Endothelial cell of umbilical vein (primary cell): Measurements from ENCODE around the gene FMNL2. TPM values are rescaled to one million over a fixed set of nuclear protein-coding genes. Genes with fewer than 3 reads are reported as not detected.
"Not testable (repeated sequence)": the region's sequence is repeated elsewhere in the genome, so short reads cannot be mapped to it uniquely, and the experiment has no call there.

Experiments
- BruUV-seq: library from RNA; stranded (reverse); fragments of 400-500 nt; replicated peaks from 2 replicates; lab custom pipeline; 2021; lab: Mats Ljungman, UMichigan
- CTCF ChIA-PET: fragments of 300-600, 350-600 bp; sonication (Branson Sonifier 250); formaldehyde crosslinking; loops from one replicate; lab custom pipeline; 2021; ENCODE audit warnings: antibody characterized with exemption, inconsistent platforms; lab: Charles Lee
- POLR2A ChIA-PET: fragments of 300-600, 350-600 bp; sonication (Branson Sonifier 250); formaldehyde crosslinking; loops from one replicate; lab custom pipeline; 2021; ENCODE audit warnings: antibody characterized with exemption, inconsistent platforms; lab: Charles Lee
- DNase-seq: peaks from one replicate; pipeline ENCODE4 v3.0.0-alpha.2; 2011; ENCODE audit warnings: low read depth, low spot score
- FAIRE-seq: peaks from 2 replicates; lab custom pipeline; 2011; peaks lifted over from hg19 to GRCh38; lab: Jason Lieb, UNC
- H2AFZ ChIP-seq: 2 replicates; pipeline ENCODE4 v1.6.0; 2012; ENCODE audit warnings: low read depth, low read length, control low read depth, inconsistent platforms
- H3K27ac ChIP-seq: 2 replicates; pipeline ENCODE4 v1.5.1; 2011; ENCODE audit warnings: low read depth, mild to moderate bottlenecking, control low read depth, low read length, moderate library complexity; ENCODE audit not compliant: insufficient read depth
- H3K27me3 ChIP-seq, 2 experiments: 2 replicates each; pipeline versions ENCODE4 v1.6.0 to v1.6.1; 2011; ENCODE audit warnings: low read length in 2 of 2, mixed read lengths in 1 of 2; ENCODE audit not compliant: control insufficient read depth in 2 of 2, insufficient read depth in 2 of 2
- H3K36me3 ChIP-seq, 2 experiments: 2 replicates in 1 of 2; 3 replicates in 1 of 2; pipeline ENCODE4 v1.5.1; 2011; ENCODE audit warnings: low read length in 2 of 2, mild to moderate bottlenecking in 1 of 2, moderate library complexity in 1 of 2; ENCODE audit not compliant: control insufficient read depth in 2 of 2, insufficient read depth in 2 of 2; ENCODE audit errors: extremely low read depth in 1 of 2
- H3K4me1 ChIP-seq: 3 replicates; pipeline ENCODE4 v1.5.1; 2011; ENCODE audit warnings: mild to moderate bottlenecking, low read length; ENCODE audit not compliant: control insufficient read depth, insufficient read depth; ENCODE audit errors: extremely low read depth
- H3K4me2 ChIP-seq: 2 replicates; pipeline ENCODE4 v1.6.1; 2011; ENCODE audit warnings: low read length, control low read depth, mixed read lengths; ENCODE audit not compliant: insufficient read depth
- H3K4me3 ChIP-seq, 3 experiments: fragments of 200-600 bp in 1 of 3; sonication (generic), shearing (Covaris generic) in 1 of 3; replicated peaks in 1 of 3; 2 replicates each; pipeline ENCODE4 v1.5.1; 2011 to 2016; ENCODE audit warnings: control low read depth in 3 of 3, low read length in 3 of 3, mild to moderate bottlenecking in 2 of 3, inconsistent platforms in 1 of 3, low read depth in 1 of 3, moderate library complexity in 1 of 3; ENCODE audit not compliant: insufficient read depth in 1 of 3
- H3K79me2 ChIP-seq: 2 replicates; pipeline ENCODE4 v1.6.0; 2012; ENCODE audit warnings: low read length, inconsistent platforms; ENCODE audit not compliant: control insufficient read depth, insufficient read depth
- H3K9ac ChIP-seq: replicated peaks from 2 replicates; pipeline ENCODE3; 2011; ENCODE audit warnings: low read length, control low read depth; ENCODE audit not compliant: insufficient read depth; ENCODE audit errors: extremely low read depth
- H3K9me1 ChIP-seq: replicated peaks from 3 replicates; pipeline ENCODE4 v1.6.0; 2011; ENCODE audit warnings: mild to moderate bottlenecking, low read length; ENCODE audit not compliant: control insufficient read depth, insufficient read depth; ENCODE audit errors: extremely low read depth
- H3K9me3 ChIP-seq: replicated peaks from 2 replicates; pipeline ENCODE4 v1.5.1; 2012; ENCODE audit warnings: low read length, inconsistent platforms; ENCODE audit not compliant: control insufficient read depth, insufficient read depth
- H4K20me1 ChIP-seq: replicated peaks from 2 replicates; pipeline ENCODE3; 2011; ENCODE audit warnings: mild to moderate bottlenecking, low read length; ENCODE audit not compliant: control insufficient read depth, insufficient read depth; ENCODE audit errors: extremely low read depth
- EZH2 ChIP-seq: IDR thresholded peaks from 2 replicates; pipeline ENCODE4 v1.6.1; 2012; ENCODE audit warnings: borderline replicate concordance, low read depth, mild to moderate bottlenecking, moderate library complexity, low read length, inconsistent platforms; ENCODE audit not compliant: severe bottlenecking
- FOS ChIP-seq: IDR thresholded peaks from 2 replicates; pipeline ENCODE4 v1.6.1; 2011; ENCODE audit warnings: mild to moderate bottlenecking, low read length, moderate library complexity, borderline replicate concordance; ENCODE audit not compliant: insufficient read depth
- JUN ChIP-seq: IDR thresholded peaks from 2 replicates; pipeline ENCODE4 v1.6.1; 2011; ENCODE audit warnings: borderline replicate concordance, low read depth; ENCODE audit not compliant: insufficient read length, insufficient read depth
- MAX ChIP-seq: IDR thresholded peaks from 2 replicates; pipeline ENCODE4 v1.6.1; 2011; ENCODE audit not compliant: insufficient read depth, insufficient read length
- POLR2A ChIP-seq: IDR thresholded peaks from 2 replicates; pipeline ENCODE4 v1.6.1; 2012; ENCODE audit warnings: low read depth, mild to moderate bottlenecking, control low read depth, low read length
- POLR2AphosphoS5 ChIP-seq: IDR thresholded peaks from 2 replicates; pipeline ENCODE4 v1.6.1; 2012; ENCODE audit warnings: low read depth, mild to moderate bottlenecking, control low read depth, low read length, moderate library complexity; ENCODE audit not compliant: insufficient read depth
- dilution Hi-C: fragments of 300-500 bp; cut with MboI; formaldehyde crosslinking; loops from one replicate; pipeline ENCODE4 v1.15.0; 2019; ENCODE audit warnings: low sequenced_read_pairs; ENCODE audit not compliant: extremely low pct_ligation_motif_present
- intact Hi-C: fragments of 100-400 bp; cut with micrococcal nuclease; formaldehyde crosslinking; loops from one replicate; pipeline ENCODE4 v1.10.0; 2022
- polyA plus RNA-seq, 4 experiments: library from polyadenylated mRNA; depleted of rRNA in 3 of 4; stranded (reverse) in 3 of 4; unstranded in 1 of 4; fragments of >200 nt; gene quantifications; 2 replicates each; pipeline versions ENCODE4 v1.2.1 to v1.2.3, GENCODE V29; 2011 to 2012; ENCODE audit warnings: missing spikeins in 1 of 4
- total RNA-seq: library from RNA; stranded (reverse); gene quantifications from 2 replicates; pipeline ENCODE4 v1.2.3, GENCODE V29; 2021

FMNL2 gene
- total and polyA plus RNA-seq, 2 donors (not counting 3 experiments of a cell fraction or from before 2014, with no cell fraction given) = 8.3 to 28.0 TPM

GRCh38 chr2:152320814-152321213 lies 14.2 kb upstream of the FMNL2 start:
- intact Hi-C loops = no loop called here
- FAIRE-seq = no peak
- no peak for TF ChIP-seq MAX

GRCh38 chr2:152322222-152322621 lies 12.8 kb upstream of the FMNL2 start:
- Histone ChIP-seq H3K27ac (no peak overlapping the region), H3K9me1 (no peaks in the 10 kb centered on the region), H3K4me2 (no peak overlapping the region), H3K9ac (no peak overlapping the region), H3K4me1 (no peaks in the 10 kb centered on the region), H3K36me3 (no peaks in the 10 kb centered on the region), H2AFZ (no peak overlapping the region), H3K27me3 (no peaks in the 10 kb centered on the region), H3K4me3 (no peak overlapping the region), H3K9me3 (no peaks in the 10 kb centered on the region), H3K79me2 (no peaks in the 10 kb centered on the region), H4K20me1 (no peaks in the 10 kb centered on the region)
- BruUV-seq = no TSS peak
- DNase-seq (no peak), FAIRE-seq (no peak)
- no peak for TF ChIP-seq JUN
- no peak for TF ChIP-seq POLR2AphosphoS5
- no peak for TF ChIP-seq MAX
- TF ChIP-seq EZH2 = no peak
- TF ChIP-seq FOS = no peak
- TF ChIP-seq POLR2A = no peak
- dilution Hi-C loops (no loop called here), intact Hi-C loops (no loop called here)
- POLR2A ChIA-PET = no interaction called here
- CTCF ChIA-PET = no interaction called here

More at GRCh38 chr2:152320814-152321213, 14.2 kb upstream of the FMNL2 start:
- no peaks in the 10 kb centered on the region for H3K4me1 ChIP-seq
- H3K9me1 ChIP-seq = no peaks in the 10 kb centered on the region
- no peak overlapping the region for H3K27ac ChIP-seq
- H4K20me1 ChIP-seq = no peaks in the 10 kb centered on the region
- BruUV-seq = no TSS peak
- no peak overlapping the region for H2AFZ ChIP-seq
- H3K9ac ChIP-seq = no peak overlapping the region
- dilution Hi-C loops = no loop called here
- ChIA-PET CTCF (no interaction called here), POLR2A (no interaction called here)
- H3K4me3 ChIP-seq = no peak overlapping the region
- no peak for DNase-seq
- no peaks in the 10 kb centered on the region for H3K36me3 ChIP-seq
- H3K4me2 ChIP-seq = no peak overlapping the region
- no peaks in the 10 kb centered on the region for H3K27me3 ChIP-seq
- no peaks in the 10 kb centered on the region for H3K79me2 ChIP-seq
- H3K9me3 ChIP-seq = no peaks in the 10 kb centered on the region

GRCh38 chr2:152325126-152325525 lies 9.8 kb upstream of the FMNL2 start:
- H3K9me3 ChIP-seq, H3K27me3 ChIP-seq, DNase-seq, H4K20me1 ChIP-seq, H3K27ac ChIP-seq, H3K9ac ChIP-seq, H3K79me2 ChIP-seq, H3K36me3 ChIP-seq, H3K4me3 ChIP-seq, dilution Hi-C loops, H3K4me1 ChIP-seq, H2AFZ ChIP-seq, H3K9me1 ChIP-seq, POLR2A ChIA-PET, CTCF ChIA-PET, FAIRE-seq, intact Hi-C loops, BruUV-seq, H3K4me2 ChIP-seq: not testable (repeated sequence)
